HUES64 (cell line): ENCODE results near the gene CFAP161.

Source experiments
- H3K27ac ChIP-seq: 2 replicates; pipeline ENCODE4 v1.7.0; 2013; ENCODE audit warnings: low read depth, low read length, inconsistent platforms
- H3K27me3 ChIP-seq: 2 replicates; pipeline ENCODE4 v1.6.1; 2013; ENCODE audit warnings: mild to moderate bottlenecking, low read length; ENCODE audit not compliant: insufficient read depth
- H3K36me3 ChIP-seq: 2 replicates; pipeline ENCODE4 v1.6.1; 2013; ENCODE audit warnings: mild to moderate bottlenecking, low read length; ENCODE audit not compliant: insufficient read depth
- H3K4me1 ChIP-seq: 2 replicates; pipeline ENCODE4 v1.6.1; 2013; ENCODE audit warnings: mild to moderate bottlenecking, low read length, moderate library complexity; ENCODE audit not compliant: insufficient read depth
- H3K4me3 ChIP-seq: 2 replicates; pipeline ENCODE4 v1.5.1; 2013; ENCODE audit warnings: mild to moderate bottlenecking, low read length, moderate library complexity
- H3K9ac ChIP-seq: 2 replicates; pipeline ENCODE4 v1.6.1; 2013; ENCODE audit warnings: mild to moderate bottlenecking, low read depth, low read length
- H3K9me3 ChIP-seq: 2 replicates; pipeline ENCODE4 v1.6.1; 2013; ENCODE audit warnings: low read depth, low read length; ENCODE audit not compliant: insufficient read depth
- WGBS: fragments of 150-250, 120-280 bp; methylation state at CpG from one replicate; pipeline ENCODE4 v1.1.7; 2013; ENCODE audit warnings: missing lambda C conversion rate; 5-methylcytosine and 5-hydroxymethylcytosine counted together

Gene CFAP161

GRCh38 chr15:81096398-81096797 lies 37.7 kb upstream of the CFAP161 start:
- WGBS, result 88% methylated on average over 6 of the region's 6 CpGs

GRCh38 chr15:81097116-81097889 lies 36.8 kb upstream of the CFAP161 start:
- Histone ChIP-seq H3K27ac (no peak overlapping the region), H3K9ac (no peak overlapping the region), H3K36me3 (no peaks in the 10 kb centered on the region), H3K4me1 (no peaks in the 10 kb centered on the region), H3K4me3 (no peak overlapping the region), H3K27me3 (no peaks in the 10 kb centered on the region), H3K9me3 (no peaks in the 10 kb centered on the region)
- WGBS, result 93% methylated on average over 10 of the region's 10 CpGs

More at GRCh38 chr15:81096398-81096797, 37.7 kb upstream of the CFAP161 start:
- Histone ChIP-seq H3K27ac (no peak overlapping the region), H3K9me3 (no peaks in the 10 kb centered on the region), H3K4me3 (no peak overlapping the region), H3K27me3 (no peaks in the 10 kb centered on the region), H3K9ac (no peak overlapping the region), H3K36me3 (no peaks in the 10 kb centered on the region), H3K4me1 (no peaks in the 10 kb centered on the region)

- Histone ChIP-seq H3K27me3 (no peaks in the 10 kb centered on the region), H3K36me3 (no peaks in the 10 kb centered on the region), H3K27ac (no peak overlapping the region), H3K9ac (no peak overlapping the region), H3K4me1 (no peaks in the 10 kb centered on the region), H3K4me3 (no peak overlapping the region), H3K9me3 (no peaks in the 10 kb centered on the region)
- 86% methylated on average over 5 of the region's 5 CpGs for WGBS
Observed at GRCh38 chr15:81097890-81098280, 36.2 kb upstream of the CFAP161 start.

GRCh38 chr15:81098349-81098748 lies 35.7 kb upstream of the CFAP161 start:
- Histone ChIP-seq H3K9me3 (no peaks in the 10 kb centered on the region), H3K4me3 (no peak overlapping the region), H3K9ac (no peak overlapping the region), H3K4me1 (no peaks in the 10 kb centered on the region), H3K27me3 (no peaks in the 10 kb centered on the region), H3K27ac (no peak overlapping the region), H3K36me3 (no peaks in the 10 kb centered on the region)
- WGBS, result 100% methylated on average over 3 of the region's 4 CpGs

GRCh38 chr15:81098861-81099651 lies 35.0 kb upstream of the CFAP161 start:
- H3K27ac ChIP-seq, result no peak overlapping the region
- H3K9me3 ChIP-seq, result no peaks in the 10 kb centered on the region
- H3K4me3 ChIP-seq, result no peak overlapping the region
- 76% methylated on average over 13 of the region's 13 CpGs for whole genome bisulfite sequencing
- H3K27me3 ChIP-seq, result no peaks in the 10 kb centered on the region
- H3K4me1 ChIP-seq, result no peaks in the 10 kb centered on the region
- no peak overlapping the region for H3K9ac ChIP-seq
- no peaks in the 10 kb centered on the region for H3K36me3 ChIP-seq

GRCh38 chr15:81101894-81102815 lies 31.9 kb upstream of the CFAP161 start:
- Histone ChIP-seq H3K36me3 (no peaks in the 10 kb centered on the region), H3K9me3 (no peaks in the 10 kb centered on the region), H3K4me3 (no peak overlapping the region), H3K9ac (no peak overlapping the region), H3K4me1 (no peaks in the 10 kb centered on the region), H3K27ac (no peak overlapping the region), H3K27me3 (no peaks in the 10 kb centered on the region)
- WGBS, result 90% methylated on average over 7 of the region's 7 CpGs

GRCh38 chr15:81103857-81104256 lies 30.2 kb upstream of the CFAP161 start:
- no peak overlapping the region for H3K4me3 ChIP-seq
- no peaks in the 10 kb centered on the region for H3K4me1 ChIP-seq
- WGBS, result 93% methylated on average over 1 of the region's 1 CpG
- no peak overlapping the region for H3K27ac ChIP-seq
- H3K27me3 ChIP-seq, result no peaks in the 10 kb centered on the region
- no peak overlapping the region for H3K9ac ChIP-seq
- H3K9me3 ChIP-seq, result no peaks in the 10 kb centered on the region
- no peaks in the 10 kb centered on the region for H3K36me3 ChIP-seq

GRCh38 chr15:81105545-81105944 lies 28.5 kb upstream of the CFAP161 start:
- WGBS, result 92% methylated on average over 4 of the region's 4 CpGs
- H3K27me3 ChIP-seq, result no peaks in the 10 kb centered on the region
- H3K9me3 ChIP-seq, result no peaks in the 10 kb centered on the region
- no peak overlapping the region for H3K4me3 ChIP-seq
- no peak overlapping the region for H3K27ac ChIP-seq
- H3K4me1 ChIP-seq, result no peaks in the 10 kb centered on the region
- H3K36me3 ChIP-seq, result no peaks in the 10 kb centered on the region
- no peak overlapping the region for H3K9ac ChIP-seq

- Histone ChIP-seq H3K27ac (no peak overlapping the region), H3K4me3 (no peak overlapping the region), H3K9me3 (no peaks in the 10 kb centered on the region), H3K36me3 (no peaks in the 10 kb centered on the region), H3K4me1 (no peaks in the 10 kb centered on the region), H3K27me3 (no peaks in the 10 kb centered on the region), H3K9ac (no peak overlapping the region)
- WGBS, result 58% methylated on average over 6 of the region's 6 CpGs
Observed at GRCh38 chr15:81106560-81106959, 27.5 kb upstream of the CFAP161 start.

- Histone ChIP-seq H3K27ac (no peak overlapping the region), H3K9ac (no peak overlapping the region)
Observed at GRCh38 chr15:81107889-81108288, 26.2 kb upstream of the CFAP161 start.

GRCh38 chr15:81108427-81108826 lies 25.6 kb upstream of the CFAP161 start:
- Histone ChIP-seq H3K4me3 (no peak overlapping the region), H3K27me3 (no peaks in the 10 kb centered on the region), H3K4me1 (no peaks in the 10 kb centered on the region), H3K9me3 (no peaks in the 10 kb centered on the region), H3K27ac (no peak overlapping the region), H3K9ac (no peak overlapping the region), H3K36me3 (no peaks in the 10 kb centered on the region)
- WGBS, result 47% methylated on average over 1 of the region's 1 CpG

More at GRCh38 chr15:81107889-81108288, 26.2 kb upstream of the CFAP161 start:
- Histone ChIP-seq H3K4me3 (no peak overlapping the region), H3K9me3 (no peaks in the 10 kb centered on the region), H3K36me3 (no peaks in the 10 kb centered on the region), H3K4me1 (no peaks in the 10 kb centered on the region), H3K27me3 (no peaks in the 10 kb centered on the region)
- WGBS, result 93% methylated on average over 4 of the region's 4 CpGs
